ENCODE results near the gene DAGLA. TPM values are rescaled to one million over a fixed set of nuclear protein-coding genes. Genes with fewer than 3 reads are reported as not detected.

The DAGLA gene
- total RNA-seq, 4 donors from 2014 or later: 1.1 to 3.2 (median 1.8) TPM

- TF ChIP-seq CTCF (IDR thresholded peaks at IDR 0.05; ENCODE audit: low read depth): no peak
Measured at GRCh38 chr11:61734767-61735166, 54.6 kb downstream of the DAGLA start.

- TF ChIP-seq CTCF (IDR thresholded peaks at IDR 0.05; ENCODE audit: low read depth): no peak
Measured at GRCh38 chr11:61735391-61735790, 55.2 kb downstream of the DAGLA start.

- TF ChIP-seq CTCF (IDR thresholded peaks at IDR 0.05; ENCODE audit: low read depth): no peak
Measured at GRCh38 chr11:61736310-61736709, 56.1 kb downstream of the DAGLA start.

- no peak for TF ChIP-seq CTCF (IDR thresholded peaks at IDR 0.05; ENCODE audit: low read depth)
Measured at GRCh38 chr11:61737131-61737530, 56.9 kb downstream of the DAGLA start.

- TF ChIP-seq CTCF (IDR thresholded peaks at IDR 0.05; ENCODE audit: low read depth): no peak
Measured at GRCh38 chr11:61737636-61738386, 57.6 kb downstream of the DAGLA start.

GRCh38 chr11:61738776-61739175 is 58.6 kb downstream of the DAGLA start:
- TF ChIP-seq CTCF (IDR thresholded peaks at IDR 0.05; ENCODE audit: low read depth): no peak

- TF ChIP-seq CTCF (IDR thresholded peaks at IDR 0.05; ENCODE audit: low read depth): no peak
Measured at GRCh38 chr11:61739413-61739812, 59.2 kb downstream of the DAGLA start.

Data from subcutaneous adipose tissue (tissue), 4 donors.